ENCODE results near the gene ZNF473. TPM values are rescaled to one million over a fixed set of nuclear protein-coding genes. Genes with fewer than 3 reads are reported as not detected.
"Not testable (repeated sequence)": the region's sequence is repeated elsewhere in the genome, so short reads cannot be mapped to it uniquely, and the experiment has no call there.

Gene ZNF473
- total RNA-seq, 1 donor: 8.3 TPM

GRCh38 chr19:50061650-50062049 lies 35.8 kb downstream of the ZNF473 start:
- no peak overlapping the region for H3K27ac ChIP-seq (ENCODE audit: low read depth, low read length)
- no peak overlapping the region for H3K4me2 ChIP-seq (ENCODE audit: insufficient read depth, low read length)
- H3K4me3 ChIP-seq (ENCODE audit: insufficient read depth, low read length): no peak overlapping the region
- TF ChIP-seq CTCF (IDR thresholded peaks at IDR 0.05; ENCODE audit: extremely low read depth, low read depth, low read length): no peak
- no peaks in the 10 kb centered on the region for H3K36me3 ChIP-seq (ENCODE audit: insufficient read depth, low read length)
- DNase-seq (ENCODE audit: insufficient read length, low spot score, missing footprints): no peak
- no peak overlapping the region for H2AFZ ChIP-seq (ENCODE audit: low read length)
- H4K20me1 ChIP-seq (ENCODE audit: insufficient read depth, low read length): no peaks in the 10 kb centered on the region
- H3K27me3 ChIP-seq (ENCODE audit: insufficient read depth, low read length): no peaks in the 10 kb centered on the region
- H3K4me1 ChIP-seq (ENCODE audit: insufficient read depth, low read length): no peaks in the 10 kb centered on the region
- H3K9me3 ChIP-seq (ENCODE audit: low read depth, low read length): peaks cover 23% of the 10 kb centered on the region
- H3K79me2 ChIP-seq (ENCODE audit: insufficient read depth, low read length): no peaks in the 10 kb centered on the region

- H4K20me1 ChIP-seq (ENCODE audit: insufficient read depth, low read length): no peaks in the 10 kb centered on the region
- no peaks in the 10 kb centered on the region for H3K36me3 ChIP-seq (ENCODE audit: insufficient read depth, low read length)
- H2AFZ ChIP-seq (ENCODE audit: low read length): no peak overlapping the region
- no peaks in the 10 kb centered on the region for H3K27me3 ChIP-seq (ENCODE audit: insufficient read depth, low read length)
- no peaks in the 10 kb centered on the region for H3K4me1 ChIP-seq (ENCODE audit: insufficient read depth, low read length)
- H3K4me2 ChIP-seq (ENCODE audit: insufficient read depth, low read length): no peak overlapping the region
- DNase-seq (ENCODE audit: insufficient read length, low spot score, missing footprints): no peak
- no peak overlapping the region for H3K27ac ChIP-seq (ENCODE audit: low read depth, low read length)
- H3K4me3 ChIP-seq (ENCODE audit: insufficient read depth, low read length): no peak overlapping the region
- no peaks in the 10 kb centered on the region for H3K9me3 ChIP-seq (ENCODE audit: low read depth, low read length)
- H3K79me2 ChIP-seq (ENCODE audit: insufficient read depth, low read length): no peaks in the 10 kb centered on the region
- no peak for TF ChIP-seq CTCF (IDR thresholded peaks at IDR 0.05; ENCODE audit: extremely low read depth, low read depth, low read length)
Measured at GRCh38 chr19:50065938-50066337, 40.1 kb downstream of the ZNF473 start.

- Histone ChIP-seq H3K4me2 (ENCODE audit: insufficient read depth, low read length) (no peak overlapping the region), H3K4me1 (ENCODE audit: insufficient read depth, low read length) (no peaks in the 10 kb centered on the region), H3K27me3 (ENCODE audit: insufficient read depth, low read length) (no peaks in the 10 kb centered on the region), H4K20me1 (ENCODE audit: insufficient read depth, low read length) (no peaks in the 10 kb centered on the region), H3K4me3 (ENCODE audit: insufficient read depth, low read length) (no peak overlapping the region), H3K79me2 (ENCODE audit: insufficient read depth, low read length) (no peaks in the 10 kb centered on the region), H3K27ac (ENCODE audit: low read depth, low read length) (no peak overlapping the region), H3K36me3 (ENCODE audit: insufficient read depth, low read length) (no peaks in the 10 kb centered on the region), H2AFZ (ENCODE audit: low read length) (no peak overlapping the region), H3K9me3 (ENCODE audit: low read depth, low read length) (no peaks in the 10 kb centered on the region)
- no peak for DNase-seq (ENCODE audit: insufficient read length, low spot score, missing footprints)
- TF ChIP-seq CTCF (IDR thresholded peaks at IDR 0.05; ENCODE audit: extremely low read depth, low read depth, low read length): no peak
Measured at GRCh38 chr19:50067575-50067974, 41.8 kb downstream of the ZNF473 start.

GRCh38 chr19:50068382-50068781 lies 42.6 kb downstream of the ZNF473 start:
- not testable (repeated sequence) for H3K9me3 ChIP-seq (ENCODE audit: low read depth, low read length); H3K4me3 ChIP-seq (ENCODE audit: insufficient read depth, low read length); DNase-seq (ENCODE audit: insufficient read length, low spot score, missing footprints); H3K27ac ChIP-seq (ENCODE audit: low read depth, low read length); H4K20me1 ChIP-seq (ENCODE audit: insufficient read depth, low read length); H3K4me2 ChIP-seq (ENCODE audit: insufficient read depth, low read length); H3K79me2 ChIP-seq (ENCODE audit: insufficient read depth, low read length); H3K27me3 ChIP-seq (ENCODE audit: insufficient read depth, low read length); H3K36me3 ChIP-seq (ENCODE audit: insufficient read depth, low read length); H3K4me1 ChIP-seq (ENCODE audit: insufficient read depth, low read length); H2AFZ ChIP-seq (ENCODE audit: low read length)

GRCh38 chr19:50075076-50075475 lies 49.3 kb downstream of the ZNF473 start:
- H3K27me3 ChIP-seq (ENCODE audit: insufficient read depth, low read length); H3K4me3 ChIP-seq (ENCODE audit: insufficient read depth, low read length); H3K36me3 ChIP-seq (ENCODE audit: insufficient read depth, low read length); H4K20me1 ChIP-seq (ENCODE audit: insufficient read depth, low read length); H3K79me2 ChIP-seq (ENCODE audit: insufficient read depth, low read length); H3K4me2 ChIP-seq (ENCODE audit: insufficient read depth, low read length); H2AFZ ChIP-seq (ENCODE audit: low read length); H3K9me3 ChIP-seq (ENCODE audit: low read depth, low read length); H3K4me1 ChIP-seq (ENCODE audit: insufficient read depth, low read length); DNase-seq (ENCODE audit: insufficient read length, low spot score, missing footprints); H3K27ac ChIP-seq (ENCODE audit: low read depth, low read length): not testable (repeated sequence)

GRCh38 chr19:50075644-50076372 lies 50.0 kb downstream of the ZNF473 start:
- DNase-seq (ENCODE audit: insufficient read length, low spot score, missing footprints); H3K4me2 ChIP-seq (ENCODE audit: insufficient read depth, low read length); H2AFZ ChIP-seq (ENCODE audit: low read length); H3K4me3 ChIP-seq (ENCODE audit: insufficient read depth, low read length); H4K20me1 ChIP-seq (ENCODE audit: insufficient read depth, low read length); H3K79me2 ChIP-seq (ENCODE audit: insufficient read depth, low read length); H3K4me1 ChIP-seq (ENCODE audit: insufficient read depth, low read length); H3K27me3 ChIP-seq (ENCODE audit: insufficient read depth, low read length); H3K36me3 ChIP-seq (ENCODE audit: insufficient read depth, low read length); H3K9me3 ChIP-seq (ENCODE audit: low read depth, low read length); H3K27ac ChIP-seq (ENCODE audit: low read depth, low read length): not testable (repeated sequence)
